ENCODE data around the gene CACNA1C.
"Not testable (repeated sequence)": the region's sequence is repeated elsewhere in the genome, so short reads cannot be mapped to it uniquely, and the experiment has no call there.

The CACNA1C gene

GRCh38 chr12:2685620-2686279, 633.0 kb downstream of the CACNA1C start:
- DNase-seq (ENCODE audit: low read depth, low spot score), result not testable (repeated sequence)

GRCh38 chr12:2686280-2686646, 633.5 kb downstream of the CACNA1C start:
- DNase-seq (ENCODE audit: low read depth, low spot score), result no peak

GRCh38 chr12:2687058-2687457, 634.3 kb downstream of the CACNA1C start:
- DNase-seq (ENCODE audit: low read depth, low spot score), result no peak

- no peak for DNase-seq (ENCODE audit: low read depth, low spot score)
Observed at GRCh38 chr12:2687726-2688125, 634.9 kb downstream of the CACNA1C start.

GRCh38 chr12:2688381-2688931, 635.7 kb downstream of the CACNA1C start:
- DNase-seq (ENCODE audit: low read depth, low spot score), result no peak

GRCh38 chr12:2689393-2689792, 636.6 kb downstream of the CACNA1C start:
- no peak for DNase-seq (ENCODE audit: low read depth, low spot score)

GRCh38 chr12:2689879-2690278, 637.1 kb downstream of the CACNA1C start:
- no peak for DNase-seq (ENCODE audit: low read depth, low spot score)

- no peak for DNase-seq (ENCODE audit: low read depth, low spot score)
Observed at GRCh38 chr12:2690348-2691005, 637.7 kb downstream of the CACNA1C start.

GRCh38 chr12:2691006-2691344, 638.2 kb downstream of the CACNA1C start:
- no peak for DNase-seq (ENCODE audit: low read depth, low spot score)

- no peak for DNase-seq (ENCODE audit: low read depth, low spot score)
Observed at GRCh38 chr12:2691345-2692071, 638.7 kb downstream of the CACNA1C start.

- no peak for DNase-seq (ENCODE audit: low read depth, low spot score)
Observed at GRCh38 chr12:2692080-2692479, 639.3 kb downstream of the CACNA1C start.

- no peak for DNase-seq (ENCODE audit: low read depth, low spot score)
Observed at GRCh38 chr12:2693244-2693860, 640.6 kb downstream of the CACNA1C start.

- no peak for DNase-seq (ENCODE audit: low read depth, low spot score)
Observed at GRCh38 chr12:2693980-2694610, 641.3 kb downstream of the CACNA1C start.

- no peak for DNase-seq (ENCODE audit: low read depth, low spot score)
Observed at GRCh38 chr12:2696136-2696535, 643.3 kb downstream of the CACNA1C start.

- no peak for DNase-seq (ENCODE audit: low read depth, low spot score)
Observed at GRCh38 chr12:2697057-2697800, 644.4 kb downstream of the CACNA1C start.

GRCh38 chr12:2698566-2698965, 645.8 kb downstream of the CACNA1C start:
- DNase-seq (ENCODE audit: low read depth, low spot score), result no peak

- DNase-seq (ENCODE audit: low read depth, low spot score), result no peak
Observed at GRCh38 chr12:2710701-2711100, 657.9 kb downstream of the CACNA1C start.

- DNase-seq (ENCODE audit: low read depth, low spot score), result no peak
Observed at GRCh38 chr12:2719392-2719791, 666.6 kb downstream of the CACNA1C start.

GRCh38 chr12:2722806-2723205, 670.0 kb downstream of the CACNA1C start:
- DNase-seq (ENCODE audit: low read depth, low spot score), result no peak

GRCh38 chr12:2732290-2732689, 679.5 kb downstream of the CACNA1C start:
- no peak for DNase-seq (ENCODE audit: low read depth, low spot score)
